ENCODE results near the gene ZSWIM9. TPM values are rescaled to one million over a fixed set of nuclear protein-coding genes. Genes with fewer than 3 reads are reported as not detected.
"Not testable (repeated sequence)": the region's sequence is repeated elsewhere in the genome, so short reads cannot be mapped to it uniquely, and the experiment has no call there.

The ZSWIM9 gene
- total RNA-seq, 4 donors from 2014 or later: 4.0 to 15.2 (median 10.4) TPM

DNA sequence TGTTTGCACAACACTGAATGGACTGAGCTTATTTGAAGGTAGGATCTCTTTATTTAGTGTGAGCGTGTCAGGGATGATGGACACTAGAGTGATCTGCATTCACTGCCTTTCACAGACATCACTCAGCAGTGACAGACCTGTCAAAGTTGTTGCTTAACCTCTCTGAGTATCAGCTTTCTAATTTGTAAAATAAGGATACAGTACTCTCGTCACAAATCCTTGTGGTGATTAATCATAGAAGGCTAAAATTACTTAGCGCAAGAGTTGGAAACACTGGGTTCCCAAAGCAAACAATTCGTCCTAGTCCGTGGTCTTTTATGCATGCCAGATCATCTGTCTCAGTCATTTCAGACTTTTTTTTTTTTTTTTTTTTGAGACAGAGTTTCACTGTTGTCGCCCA lies 68.6 kb downstream of the ZSWIM9 start:
- H3K36me3 ChIP-seq: peaks cover 22 to 71% (median 52%) of the 10 kb centered on the region in 4 donors
- no peak for DNase-seq (ENCODE audit: extremely low spot score)
- TF ChIP-seq, protein P1, sequence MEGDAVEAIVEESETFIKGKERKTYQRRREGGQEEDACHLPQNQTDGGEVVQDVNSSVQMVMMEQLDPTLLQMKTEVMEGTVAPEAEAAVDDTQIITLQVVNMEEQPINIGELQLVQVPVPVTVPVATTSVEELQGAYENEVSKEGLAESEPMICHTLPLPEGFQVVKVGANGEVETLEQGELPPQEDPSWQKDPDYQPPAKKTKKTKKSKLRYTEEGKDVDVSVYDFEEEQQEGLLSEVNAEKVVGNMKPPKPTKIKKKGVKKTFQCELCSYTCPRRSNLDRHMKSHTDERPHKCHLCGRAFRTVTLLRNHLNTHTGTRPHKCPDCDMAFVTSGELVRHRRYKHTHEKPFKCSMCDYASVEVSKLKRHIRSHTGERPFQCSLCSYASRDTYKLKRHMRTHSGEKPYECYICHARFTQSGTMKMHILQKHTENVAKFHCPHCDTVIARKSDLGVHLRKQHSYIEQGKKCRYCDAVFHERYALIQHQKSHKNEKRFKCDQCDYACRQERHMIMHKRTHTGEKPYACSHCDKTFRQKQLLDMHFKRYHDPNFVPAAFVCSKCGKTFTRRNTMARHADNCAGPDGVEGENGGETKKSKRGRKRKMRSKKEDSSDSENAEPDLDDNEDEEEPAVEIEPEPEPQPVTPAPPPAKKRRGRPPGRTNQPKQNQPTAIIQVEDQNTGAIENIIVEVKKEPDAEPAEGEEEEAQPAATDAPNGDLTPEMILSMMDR (IDR thresholded peaks at IDR 0.05): no peak
- TF ChIP-seq POLR2AphosphoS5 (IDR thresholded peaks at IDR 0.05) (no peak), EP300 (IDR thresholded peaks at IDR 0.05) (no peak), POLR2A (IDR thresholded peaks at IDR 0.05; ENCODE audit: low read depth) (no peak)
- no peak overlapping the region for H3K4me3 ChIP-seq
- H3K9me3 ChIP-seq: no peaks in the 10 kb centered on the region
- no peak overlapping the region for H3K27ac ChIP-seq (replicated peaks in 1 of 4)
- 77% methylated on average over 6 of the region's 6 CpGs for WGBS
- intact Hi-C loops (cut with DNase I): no loop called here
- no peaks in the 10 kb centered on the region for H3K27me3 ChIP-seq
- no peaks in the 10 kb centered on the region for H3K4me1 ChIP-seq

DNA sequence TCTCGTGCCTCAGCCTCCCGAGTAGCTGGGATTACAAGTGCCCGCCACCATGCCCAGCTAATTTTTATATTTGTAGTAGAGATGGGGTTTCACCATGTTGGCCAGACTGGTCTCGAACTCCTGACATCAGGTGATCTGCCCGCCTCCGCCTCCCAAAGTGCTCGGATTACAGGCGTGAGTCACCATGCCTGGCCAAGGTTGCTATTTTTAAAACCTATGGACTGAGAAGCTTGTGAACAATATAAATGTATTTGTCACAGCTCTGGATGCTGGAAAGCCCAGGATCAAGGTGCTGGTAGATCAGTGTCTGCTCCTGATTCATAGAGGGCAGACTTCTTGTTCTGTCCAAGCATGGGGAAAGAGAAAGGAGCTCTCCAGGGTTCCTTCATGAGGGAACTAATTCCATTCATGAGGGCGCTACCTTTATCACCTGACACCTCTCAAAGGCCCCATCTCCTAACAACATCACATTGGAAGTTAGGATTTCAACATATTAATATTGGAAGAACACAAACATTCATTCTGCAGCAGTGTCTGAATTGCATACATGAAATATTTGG lies 69.2 kb downstream of the ZSWIM9 start:
- Histone ChIP-seq H3K4me1 (no peaks in the 10 kb centered on the region), H3K27ac (replicated peaks in 1 of 4) (no peak overlapping the region), H3K4me3 (no peak overlapping the region), H3K36me3 (peaks cover 22 to 67% (median 47%) of the 10 kb centered on the region in 4 donors), H3K9me3 (no peaks in the 10 kb centered on the region), H3K27me3 (no peaks in the 10 kb centered on the region)
- TF ChIP-seq, protein P1 (IDR thresholded peaks at IDR 0.05): no peak
- TF ChIP-seq POLR2AphosphoS5 (IDR thresholded peaks at IDR 0.05): no peak
- TF ChIP-seq POLR2A (IDR thresholded peaks at IDR 0.05; ENCODE audit: low read depth): no peak
- TF ChIP-seq EP300 (IDR thresholded peaks at IDR 0.05): no peak
- intact Hi-C loops (cut with DNase I): no loop called here
- DNase-seq (ENCODE audit: extremely low spot score): no peak
- 98% methylated on average over 9 of the region's 9 CpGs for WGBS

DNA sequence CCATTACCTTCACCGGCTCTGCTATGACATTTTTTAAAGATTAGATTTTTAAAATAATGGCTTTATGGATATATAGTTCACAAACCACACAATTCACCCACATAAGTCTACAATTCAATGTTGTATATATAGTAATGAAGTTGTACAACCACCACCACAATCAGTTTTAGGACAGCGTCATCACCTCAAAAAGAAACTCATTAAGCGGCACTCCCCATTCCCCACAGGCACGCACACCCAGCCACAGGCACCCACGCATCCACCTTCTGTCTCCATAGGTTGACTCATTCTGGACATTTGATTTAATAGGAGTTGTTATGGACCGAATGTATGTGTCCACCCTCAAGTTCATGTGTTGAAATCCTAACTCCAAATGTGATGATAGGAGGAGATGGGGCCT lies 71.3 kb downstream of the ZSWIM9 start:
- H3K4me3 ChIP-seq; H3K27ac ChIP-seq (replicated peaks in 1 of 4); H3K9me3 ChIP-seq; H3K4me1 ChIP-seq; H3K27me3 ChIP-seq; DNase-seq (ENCODE audit: extremely low spot score); intact Hi-C loops (cut with DNase I): not testable (repeated sequence)
- peaks cover 22 to 67% (median 48%) of the 10 kb centered on the region in 4 donors for H3K36me3 ChIP-seq
- 93% methylated on average over 6 of the region's 6 CpGs for WGBS

DNA sequence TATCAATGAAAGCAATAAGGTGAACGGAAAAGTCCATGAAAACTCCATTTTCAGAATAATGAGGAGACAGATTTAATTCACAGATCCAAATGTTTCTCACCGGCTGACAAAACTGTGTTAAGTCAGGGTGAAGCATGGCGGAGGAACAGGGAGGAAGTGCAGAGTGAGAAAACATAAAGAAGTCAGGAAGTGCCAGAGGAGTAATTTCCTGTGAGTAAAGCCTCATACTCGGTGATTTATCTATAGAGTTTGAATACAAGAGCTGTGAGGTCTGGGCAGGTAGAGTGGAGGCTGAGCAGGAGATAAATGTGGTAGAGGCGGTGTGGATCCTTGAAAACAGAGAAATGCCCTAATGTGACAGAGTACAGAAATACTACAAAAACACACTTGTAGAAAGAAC lies 73.8 kb downstream of the ZSWIM9 start:
- DNase-seq (ENCODE audit: extremely low spot score): no peak
- no peaks in the 10 kb centered on the region for H3K27me3 ChIP-seq
- H3K27ac ChIP-seq (replicated peaks in 1 of 4): no peak overlapping the region
- H3K36me3 ChIP-seq: peaks cover 11 to 58% (median 40%) of the 10 kb centered on the region in 4 donors
- no peak overlapping the region for H3K4me3 ChIP-seq
- intact Hi-C loops (cut with DNase I): no loop called here
- no peaks in the 10 kb centered on the region for H3K9me3 ChIP-seq
- 74% methylated on average over 5 of the region's 5 CpGs for WGBS
- H3K4me1 ChIP-seq: peaks cover 0 to 16% (median 0%) of the 10 kb centered on the region in 4 donors
- TF ChIP-seq, protein P1 (IDR thresholded peaks at IDR 0.05): no peak
- TF ChIP-seq POLR2A (IDR thresholded peaks at IDR 0.05; ENCODE audit: low read depth) (no peak), EP300 (IDR thresholded peaks at IDR 0.05) (no peak), POLR2AphosphoS5 (IDR thresholded peaks at IDR 0.05) (no peak)

DNA sequence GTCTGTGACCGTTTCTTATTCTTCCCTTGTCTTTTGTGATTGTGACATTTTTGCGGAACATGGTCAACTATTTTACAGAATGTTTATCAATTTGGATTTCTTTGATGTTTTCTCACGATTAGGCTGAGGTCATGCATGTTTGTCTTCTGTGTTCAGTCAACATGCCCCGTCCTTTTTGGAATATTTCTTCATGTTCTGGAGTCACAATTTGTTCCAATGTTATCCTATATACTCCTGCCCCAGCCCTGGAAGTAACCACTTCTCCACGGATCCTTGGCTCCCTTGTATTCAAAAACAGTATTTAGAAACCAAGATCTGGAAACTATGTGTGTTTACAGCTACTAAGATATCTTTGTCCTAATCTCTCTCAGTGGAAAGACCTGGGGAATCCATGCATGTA lies 75.6 kb downstream of the ZSWIM9 start:
- whole genome bisulfite sequencing: 81% methylated on average over 5 of the region's 5 CpGs
- peaks cover 0 to 16% (median 5%) of the 10 kb centered on the region in 4 donors for H3K4me1 ChIP-seq
- no peak overlapping the region for H3K4me3 ChIP-seq
- H3K27me3 ChIP-seq: no peaks in the 10 kb centered on the region
- TF ChIP-seq EP300 (IDR thresholded peaks at IDR 0.05) (no peak), POLR2AphosphoS5 (IDR thresholded peaks at IDR 0.05) (no peak), POLR2A (IDR thresholded peaks at IDR 0.05; ENCODE audit: low read depth) (no peak)
- TF ChIP-seq, protein P1 (IDR thresholded peaks at IDR 0.05): no peak
- H3K9me3 ChIP-seq: no peaks in the 10 kb centered on the region
- peaks cover 4 to 44% (median 23%) of the 10 kb centered on the region in 4 donors for H3K36me3 ChIP-seq
- no peak overlapping the region for H3K27ac ChIP-seq (replicated peaks in 1 of 4)
- no peak for DNase-seq (ENCODE audit: extremely low spot score)
- intact Hi-C loops (cut with DNase I): no loop called here
